ENCODE results near the gene PRPF6.
A peak's percentile ranks its signal among the peaks of the same experiment; 100 is the strongest.

The PRPF6 gene

DNA sequence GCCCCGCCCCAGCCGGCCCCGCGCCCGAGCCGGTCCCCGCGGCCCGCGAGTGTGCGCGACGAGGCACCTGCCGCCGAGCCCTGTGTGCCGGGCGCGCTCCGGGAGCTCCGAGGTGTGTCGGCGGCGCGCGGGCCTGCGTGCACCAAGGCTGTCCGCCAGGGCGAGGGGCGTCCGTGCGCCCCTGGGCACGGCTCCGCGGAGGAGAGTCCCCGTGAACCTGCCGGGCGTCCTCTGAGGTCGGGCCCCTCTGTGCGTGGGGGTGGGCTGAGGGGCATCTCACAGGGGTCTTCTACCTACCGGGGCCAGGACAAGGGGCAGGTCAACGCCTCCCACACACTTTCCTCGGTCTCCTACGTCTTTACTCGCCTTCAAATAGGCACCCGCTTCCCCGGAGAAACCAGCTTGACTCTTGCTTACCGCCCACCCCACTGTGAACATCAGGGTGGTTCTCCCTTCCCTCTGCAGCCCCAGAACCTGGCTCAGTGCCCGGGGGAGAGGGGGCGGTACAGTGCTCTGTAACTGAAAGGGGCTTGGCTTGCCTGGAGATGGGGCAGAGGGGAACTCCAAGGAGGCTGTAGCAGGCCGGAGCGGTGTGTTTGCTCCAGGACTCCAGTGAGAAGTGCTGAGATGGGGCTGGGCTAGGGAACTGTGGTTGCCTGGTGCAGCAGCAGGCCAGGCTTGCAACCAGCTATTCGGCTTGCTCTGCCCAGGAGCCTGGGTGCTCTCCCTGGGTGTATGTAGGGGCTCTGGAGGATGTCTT, 1.2 kb upstream of the PRPF6 start, which contains the start of gene SAMD10:
TSS of gene SAMD10 (minus strand) at position 86 of the 760 bp plus-strand sequence. CDS start 175 bp downstream, outside the sequence.
- TF ChIP-seq TCF4 (CRISPR knock-in tag; IDR thresholded peaks at IDR 0.05; ENCODE audit: borderline replicate concordance) (no peak), ZFP3 (CRISPR knock-in tag; IDR thresholded peaks at IDR 0.05) (no peak), ZNF8 (CRISPR knock-in tag; IDR thresholded peaks at IDR 0.05) (no peak), CSDC2 (CRISPR knock-in tag; IDR thresholded peaks at IDR 0.05) (no peak)
- ATAC-seq: peak; percentile 51

DNA sequence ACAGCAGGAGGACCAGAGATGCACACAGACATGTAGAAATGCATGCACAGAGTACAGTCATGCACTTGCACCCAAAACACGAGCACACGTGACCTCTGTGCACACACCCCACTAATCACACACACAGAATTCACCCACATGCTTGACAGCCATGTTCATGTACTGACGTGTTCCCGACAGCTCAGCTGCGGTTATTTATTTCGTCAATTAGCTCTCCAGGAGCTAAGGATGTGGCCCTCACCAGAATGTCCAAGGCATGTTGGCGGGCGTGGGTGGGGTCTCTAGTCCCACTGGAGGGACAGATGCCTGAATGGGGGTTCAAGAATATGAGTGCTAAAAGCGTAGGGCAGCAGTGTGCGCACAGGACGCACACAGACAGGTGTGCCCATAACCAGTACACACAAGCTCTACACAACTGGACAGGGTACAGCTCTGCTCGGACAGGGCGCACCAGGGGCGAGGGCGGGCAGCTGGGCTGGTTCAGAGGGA, 571 bp upstream of the PRPF6 start:
- peak; percentile 27 for ATAC-seq
- no peak for TF ChIP-seq ZFP3 (CRISPR knock-in tag; IDR thresholded peaks at IDR 0.05)
- no peak for TF ChIP-seq ARNTL (CRISPR knock-in tag; IDR thresholded peaks at IDR 0.05; ENCODE audit: borderline replicate concordance, low read depth)
- TF ChIP-seq, protein P1, sequence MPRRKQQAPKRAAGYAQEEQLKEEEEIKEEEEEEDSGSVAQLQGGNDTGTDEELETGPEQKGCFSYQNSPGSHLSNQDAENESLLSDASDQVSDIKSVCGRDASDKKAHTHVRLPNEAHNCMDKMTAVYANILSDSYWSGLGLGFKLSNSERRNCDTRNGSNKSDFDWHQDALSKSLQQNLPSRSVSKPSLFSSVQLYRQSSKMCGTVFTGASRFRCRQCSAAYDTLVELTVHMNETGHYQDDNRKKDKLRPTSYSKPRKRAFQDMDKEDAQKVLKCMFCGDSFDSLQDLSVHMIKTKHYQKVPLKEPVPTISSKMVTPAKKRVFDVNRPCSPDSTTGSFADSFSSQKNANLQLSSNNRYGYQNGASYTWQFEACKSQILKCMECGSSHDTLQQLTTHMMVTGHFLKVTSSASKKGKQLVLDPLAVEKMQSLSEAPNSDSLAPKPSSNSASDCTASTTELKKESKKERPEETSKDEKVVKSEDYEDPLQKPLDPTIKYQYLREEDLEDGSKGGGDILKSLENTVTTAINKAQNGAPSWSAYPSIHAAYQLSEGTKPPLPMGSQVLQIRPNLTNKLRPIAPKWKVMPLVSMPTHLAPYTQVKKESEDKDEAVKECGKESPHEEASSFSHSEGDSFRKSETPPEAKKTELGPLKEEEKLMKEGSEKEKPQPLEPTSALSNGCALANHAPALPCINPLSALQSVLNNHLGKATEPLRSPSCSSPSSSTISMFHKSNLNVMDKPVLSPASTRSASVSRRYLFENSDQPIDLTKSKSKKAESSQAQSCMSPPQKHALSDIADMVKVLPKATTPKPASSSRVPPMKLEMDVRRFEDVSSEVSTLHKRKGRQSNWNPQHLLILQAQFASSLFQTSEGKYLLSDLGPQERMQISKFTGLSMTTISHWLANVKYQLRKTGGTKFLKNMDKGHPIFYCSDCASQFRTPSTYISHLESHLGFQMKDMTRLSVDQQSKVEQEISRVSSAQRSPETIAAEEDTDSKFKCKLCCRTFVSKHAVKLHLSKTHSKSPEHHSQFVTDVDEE (CRISPR knock-in tag; IDR thresholded peaks at IDR 0.05): no peak
- no peak for TF ChIP-seq ZNF70 (CRISPR knock-in tag; IDR thresholded peaks at IDR 0.05)
- no peak for TF ChIP-seq PPARA (CRISPR knock-in tag; IDR thresholded peaks at IDR 0.05; ENCODE audit: borderline replicate concordance)
- TF ChIP-seq TOX (CRISPR knock-in tag; IDR thresholded peaks at IDR 0.05; ENCODE audit: borderline replicate concordance): no peak
- no peak for TF ChIP-seq ZC3H10 (CRISPR knock-in tag; IDR thresholded peaks at IDR 0.05)
- TF ChIP-seq ZFP30 (CRISPR knock-in tag; IDR thresholded peaks at IDR 0.05): no peak
- TF ChIP-seq ZNF565 (CRISPR knock-in tag; conservative IDR thresholded peaks at IDR 0.05; ENCODE audit: low read depth): no peak
- TF ChIP-seq ESRRG (CRISPR knock-in tag; IDR thresholded peaks at IDR 0.05): no peak
- no peak for TF ChIP-seq BACH2 (CRISPR knock-in tag; IDR thresholded peaks at IDR 0.05; ENCODE audit: borderline replicate concordance)

DNA sequence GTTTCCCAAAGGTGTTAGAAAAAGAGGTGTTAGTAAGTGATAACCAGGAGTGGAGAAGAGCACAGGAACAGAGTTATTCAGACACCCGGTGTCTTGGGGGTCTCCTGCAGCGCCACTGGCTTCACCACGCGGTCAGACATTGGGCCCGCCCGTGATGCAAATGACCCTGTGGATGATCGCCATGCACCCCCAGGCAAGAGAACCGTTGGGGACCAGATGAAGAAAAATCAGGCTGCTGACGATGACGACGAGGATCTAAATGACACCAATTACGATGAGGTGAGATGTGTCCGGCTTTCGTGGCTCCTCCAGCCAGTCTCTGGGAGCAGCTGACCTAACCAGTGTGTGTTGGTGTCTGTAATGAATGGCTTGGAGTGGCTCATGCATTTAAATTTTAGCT, 2.0 kb downstream of the PRPF6 start:
- TF ChIP-seq, protein P2, sequence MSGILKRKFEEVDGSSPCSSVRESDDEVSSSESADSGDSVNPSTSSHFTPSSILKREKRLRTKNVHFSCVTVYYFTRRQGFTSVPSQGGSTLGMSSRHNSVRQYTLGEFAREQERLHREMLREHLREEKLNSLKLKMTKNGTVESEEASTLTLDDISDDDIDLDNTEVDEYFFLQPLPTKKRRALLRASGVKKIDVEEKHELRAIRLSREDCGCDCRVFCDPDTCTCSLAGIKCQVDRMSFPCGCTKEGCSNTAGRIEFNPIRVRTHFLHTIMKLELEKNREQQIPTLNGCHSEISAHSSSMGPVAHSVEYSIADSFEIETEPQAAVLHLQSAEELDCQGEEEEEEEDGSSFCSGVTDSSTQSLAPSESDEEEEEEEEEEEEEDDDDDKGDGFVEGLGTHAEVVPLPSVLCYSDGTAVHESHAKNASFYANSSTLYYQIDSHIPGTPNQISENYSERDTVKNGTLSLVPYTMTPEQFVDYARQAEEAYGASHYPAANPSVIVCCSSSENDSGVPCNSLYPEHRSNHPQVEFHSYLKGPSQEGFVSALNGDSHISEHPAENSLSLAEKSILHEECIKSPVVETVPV (CRISPR knock-in tag; IDR thresholded peaks at IDR 0.05): no peak
- TF ChIP-seq, protein P3, sequence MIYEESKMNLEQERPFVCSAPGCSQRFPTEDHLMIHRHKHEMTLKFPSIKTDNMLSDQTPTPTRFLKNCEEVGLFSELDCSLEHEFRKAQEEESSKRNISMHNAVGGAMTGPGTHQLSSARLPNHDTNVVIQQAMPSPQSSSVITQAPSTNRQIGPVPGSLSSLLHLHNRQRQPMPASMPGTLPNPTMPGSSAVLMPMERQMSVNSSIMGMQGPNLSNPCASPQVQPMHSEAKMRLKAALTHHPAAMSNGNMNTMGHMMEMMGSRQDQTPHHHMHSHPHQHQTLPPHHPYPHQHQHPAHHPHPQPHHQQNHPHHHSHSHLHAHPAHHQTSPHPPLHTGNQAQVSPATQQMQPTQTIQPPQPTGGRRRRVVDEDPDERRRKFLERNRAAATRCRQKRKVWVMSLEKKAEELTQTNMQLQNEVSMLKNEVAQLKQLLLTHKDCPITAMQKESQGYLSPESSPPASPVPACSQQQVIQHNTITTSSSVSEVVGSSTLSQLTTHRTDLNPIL (CRISPR knock-in tag; IDR thresholded peaks at IDR 0.05; ENCODE audit: low read depth): no peak
- TF ChIP-seq TOX (CRISPR knock-in tag; IDR thresholded peaks at IDR 0.05; ENCODE audit: borderline replicate concordance): no peak
- TF ChIP-seq ZNF70 (CRISPR knock-in tag; IDR thresholded peaks at IDR 0.05): no peak
- TF ChIP-seq SNAI2 (CRISPR knock-in tag; IDR thresholded peaks at IDR 0.05): no peak
- TF ChIP-seq, protein P1 (CRISPR knock-in tag; IDR thresholded peaks at IDR 0.05): no peak
- no peak for TF ChIP-seq ZC3H10 (CRISPR knock-in tag; IDR thresholded peaks at IDR 0.05)
- no peak for ATAC-seq

DNA sequence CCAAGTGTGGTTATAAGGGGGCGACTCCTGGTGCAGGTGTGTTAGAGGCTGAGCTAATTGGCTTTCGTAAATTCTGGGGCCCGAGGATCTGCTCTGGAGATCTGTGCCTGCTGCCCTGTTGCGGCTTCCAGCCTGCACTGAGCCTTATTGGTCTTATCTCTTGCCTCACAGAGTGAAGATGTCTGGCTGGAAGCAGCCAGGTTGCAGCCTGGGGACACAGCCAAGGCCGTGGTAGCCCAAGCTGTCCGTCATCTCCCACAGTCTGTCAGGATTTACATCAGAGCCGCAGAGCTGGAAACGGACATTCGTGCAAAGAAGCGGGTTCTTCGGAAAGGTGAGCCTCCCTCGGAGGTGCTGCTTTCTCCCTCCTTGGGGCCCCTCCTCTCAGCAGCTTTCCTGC, 20.0 kb downstream of the PRPF6 start:
- no peak for ATAC-seq
- no peak for TF ChIP-seq TCF4 (CRISPR knock-in tag; IDR thresholded peaks at IDR 0.05; ENCODE audit: borderline replicate concordance)
- TF ChIP-seq, protein P2 (CRISPR knock-in tag; IDR thresholded peaks at IDR 0.05): no peak

Measured in SK-N-SH treated with all-trans-retinoic acid at 6 μM for 48 hours (cell line).